ENCODE results near the gene LRRK1.

GRCh38 chr15:100928632-100929280, 9.6 kb downstream of the LRRK1 start:
- TF ChIP-seq CTCF (IDR thresholded peaks at IDR 0.05), result no peak
- no peak for TF ChIP-seq EP300 (IDR thresholded peaks at IDR 0.05)
